ENCODE data around the gene ANKRD1.

DNA sequence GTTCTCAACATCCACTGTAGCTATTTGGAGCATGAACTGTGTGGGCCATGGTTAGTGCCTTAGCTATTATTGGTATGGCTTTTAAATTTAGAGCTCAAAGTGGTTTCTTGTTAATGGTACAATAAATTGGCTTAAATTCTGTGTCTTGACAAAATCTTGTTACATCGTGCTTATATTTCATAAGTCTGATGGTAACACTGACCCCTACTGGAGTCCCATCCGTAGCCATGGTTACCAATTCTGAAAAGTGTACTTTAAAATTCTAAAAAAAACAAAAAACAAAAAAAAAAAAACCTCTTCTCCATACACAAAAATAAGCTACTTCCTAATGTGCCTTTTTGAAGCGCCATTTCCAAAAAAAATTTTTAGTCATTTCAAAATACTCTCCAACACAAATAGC is 55.5 kb downstream of the ANKRD1 start:
- TF ChIP-seq YY1 (IDR thresholded peaks at IDR 0.05; ENCODE audit: insufficient read depth, insufficient read length) (no peak), ZNF274 (IDR thresholded peaks at IDR 0.05; ENCODE audit: low read depth, low read length) (no peak)
